GOT3 (cell line): ENCODE measurements around the gene CHST1.

Source experiments
- DNase-seq: peaks from one replicate; lab custom pipeline; 2025; ENCODE audit warnings: mixed read lengths; lab: John Stamatoyannopoulos, UW

Gene CHST1

GRCh38 chr11:45606514-45607281 lies 58.7 kb downstream of the CHST1 start:
- no peak for DNase-seq

- no peak for DNase-seq
These were observed 60.4 kb downstream of the CHST1 start for GRCh38 chr11:45605051-45605450.

GRCh38 chr11:45603946-45604682 lies 61.3 kb downstream of the CHST1 start:
- DNase-seq, result no peak

- no peak for DNase-seq
These were observed 66.1 kb downstream of the CHST1 start for GRCh38 chr11:45599161-45599943.
